Stomach (tissue), 4 donors: ENCODE measurements around the gene SPINDOC.

Experiments
- CTCF ChIP-seq, 7 experiments: fragments of 450-650 bp in 4 of 7; fragments of 200-600 bp in 3 of 7; sonication (generic) in 3 of 7; IDR thresholded peaks; one replicate each; pipeline ENCODE4 v1.5.1; 2016 to 2019; ENCODE audit warnings: antibody characterized with exemption in 7 of 7, control low read depth in 2 of 7, mild to moderate bottlenecking in 1 of 7
- EP300 ChIP-seq: sonication (generic); formaldehyde crosslinking; IDR thresholded peaks from one replicate; pipeline ENCODE4 v1.6.1; 2017; ENCODE audit warnings: antibody characterized with exemption
- POLR2A ChIP-seq, 4 donors: fragments of 450-650 bp; IDR thresholded peaks; one replicate each; pipeline ENCODE4 v1.6.1; 2016; ENCODE audit warnings: antibody characterized with exemption in 4 of 4, control low read depth in 2 of 4, mild to moderate bottlenecking in 1 of 4, moderate library complexity in 1 of 4
- POLR2AphosphoS5 ChIP-seq, 3 donors: sonication (generic); formaldehyde crosslinking; IDR thresholded peaks; one replicate each; pipeline ENCODE4 v1.6.1; 2016; ENCODE audit warnings: antibody characterized with exemption in 3 of 3

- TF ChIP-seq CTCF (IDR thresholded peaks at IDR 0.05) (no peak), POLR2A (IDR thresholded peaks at IDR 0.05) (no peak), POLR2AphosphoS5 (IDR thresholded peaks at IDR 0.05) (no peak), EP300 (no peak)
These were observed 16.7 kb downstream of the SPINDOC start for GRCh38 chr11:63829823-63830489.
